NCI-H146 treated with DMSO at 0.1 percent for 48 hours (cell line): ENCODE data around the gene SCN4A.
A peak's percentile ranks its signal among the peaks of the same experiment; 100 is the strongest.
"Not testable (repeated sequence)": the region's sequence is repeated elsewhere in the genome, so short reads cannot be mapped to it uniquely, and the experiment has no call there.

ENCODE experiments used
- DNase-seq: peaks from one replicate; lab custom pipeline; 2025; ENCODE audit not compliant: unreplicated experiment; lab: John Stamatoyannopoulos, UW

Gene SCN4A

GRCh38 chr17:63972796-63973195, at the start of gene SCN4A:
TSS of gene SCN4A (minus strand) at chr17:63972918. CDS start at chr17:63972841, 77 bp downstream.
- no peak for DNase-seq

- peak; percentile 17 for DNase-seq
Observed at GRCh38 chr17:64020056-64020766, 47.5 kb upstream of the SCN4A start, which contains the start of gene ICAM2. TSS of gene ICAM2 (minus strand) at chr17:64020633. CDS start at chr17:64006691, 13,942 bp downstream.

DNA sequence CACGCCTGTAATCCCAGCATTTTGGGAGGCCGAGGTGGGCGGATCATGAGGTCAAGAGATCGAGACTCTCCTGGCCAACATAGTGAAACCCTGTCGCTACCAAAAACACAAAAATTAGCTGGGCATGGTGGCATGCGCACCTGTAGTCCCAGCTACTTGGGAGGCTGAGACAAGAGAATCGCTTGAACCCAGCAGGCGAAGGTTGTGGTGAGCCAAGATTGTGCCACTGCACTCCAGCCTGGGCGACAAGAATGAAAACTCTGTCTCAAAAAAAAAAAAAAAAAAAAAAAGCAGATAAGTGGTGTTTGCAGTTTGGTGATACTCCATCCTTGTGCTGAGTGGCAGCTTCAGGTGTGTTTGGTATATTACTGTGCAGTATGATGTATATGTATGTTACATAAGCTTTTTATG, 46.8 kb upstream of the SCN4A start:
- not testable (repeated sequence) for DNase-seq

- DNase-seq, result no peak
Observed at GRCh38 chr17:64017381-64017980, 44.8 kb upstream of the SCN4A start.

DNA sequence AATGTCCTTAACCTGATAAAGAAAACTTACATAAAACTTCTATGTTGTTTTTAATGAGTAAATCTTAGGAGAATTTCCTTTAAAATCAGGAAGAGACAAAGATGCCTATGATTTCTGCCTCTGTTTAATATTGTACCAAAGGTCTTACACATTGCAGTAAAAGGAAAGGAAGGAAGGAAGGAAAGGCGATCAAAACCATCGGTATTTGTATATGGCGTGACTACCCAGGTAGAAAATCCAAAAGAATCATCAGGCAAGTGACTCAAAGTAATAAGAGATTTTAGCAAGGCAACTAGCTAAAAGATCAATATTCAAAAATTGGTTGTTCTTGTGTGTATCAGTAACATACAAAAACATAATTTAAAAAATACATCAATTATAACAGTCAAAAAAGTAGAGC, 44.3 kb upstream of the SCN4A start:
- no peak for DNase-seq

GRCh38 chr17:64016231-64016784, 43.6 kb upstream of the SCN4A start:
- DNase-seq, result no peak

DNA sequence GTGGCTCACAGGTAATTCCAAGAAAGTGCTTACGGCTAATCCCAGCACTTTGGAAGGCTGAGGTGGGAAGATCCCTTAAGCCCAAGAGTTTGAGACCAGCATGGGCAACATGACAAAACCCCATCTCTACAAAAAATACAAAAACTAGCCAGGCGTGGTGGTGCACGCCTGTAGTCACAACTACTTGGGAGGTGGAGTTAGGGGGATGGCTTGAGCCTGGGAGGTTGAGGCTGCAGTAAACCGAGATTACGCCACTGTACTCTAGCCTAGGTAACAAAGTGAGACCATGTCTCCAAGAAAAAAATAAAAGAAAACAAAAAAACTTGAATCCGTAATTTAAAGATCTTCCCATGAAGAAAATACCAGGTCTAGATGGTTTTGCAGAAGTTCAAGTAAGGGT, 42.7 kb upstream of the SCN4A start:
- no peak for DNase-seq

DNA sequence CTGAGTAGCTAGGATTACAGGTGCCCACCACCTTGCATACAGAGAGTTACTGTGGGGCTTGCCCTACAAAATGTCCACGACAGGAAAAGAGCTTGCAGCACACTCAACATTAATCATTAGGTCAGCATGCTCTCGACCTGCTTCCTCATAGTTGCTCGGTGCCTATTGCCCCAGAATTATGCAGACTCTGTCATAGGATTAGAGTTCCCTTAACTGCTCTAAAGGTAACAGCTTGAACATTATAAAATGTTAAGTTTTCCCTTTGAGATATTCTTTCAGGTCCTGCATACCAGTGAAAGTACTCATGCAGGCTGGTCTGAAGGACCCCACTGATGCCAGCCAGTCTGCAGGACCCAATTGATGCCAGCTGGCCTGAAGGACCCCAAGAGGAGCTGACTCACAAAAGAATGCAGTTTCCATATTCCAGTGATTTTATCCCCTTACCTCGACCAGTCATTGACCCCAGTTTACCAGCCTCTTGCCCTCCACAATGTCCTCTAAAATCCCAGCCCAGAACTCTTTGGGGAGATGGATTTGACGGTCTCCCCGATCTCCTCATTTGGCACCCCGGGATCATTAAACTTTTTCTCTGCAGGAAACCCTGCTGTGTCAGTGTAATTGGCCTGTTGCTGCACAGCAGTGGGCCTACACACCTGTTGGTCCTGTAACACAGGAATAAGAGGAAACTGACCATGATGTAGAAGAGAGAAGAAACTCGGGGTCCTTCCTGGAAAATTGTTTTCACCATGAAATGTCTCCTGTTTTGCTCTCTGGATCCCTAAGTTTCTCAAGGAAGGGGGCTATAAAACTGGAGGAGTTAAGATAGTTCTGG, 37.1 kb upstream of the SCN4A start:
- DNase-seq, result no peak

- DNase-seq, result no peak
Observed at GRCh38 chr17:64008830-64009229, 36.1 kb upstream of the SCN4A start.

- no peak for DNase-seq
Observed at GRCh38 chr17:64008346-64008745, 35.6 kb upstream of the SCN4A start.

GRCh38 chr17:64007838-64008282, 35.1 kb upstream of the SCN4A start:
- DNase-seq, result no peak

DNA sequence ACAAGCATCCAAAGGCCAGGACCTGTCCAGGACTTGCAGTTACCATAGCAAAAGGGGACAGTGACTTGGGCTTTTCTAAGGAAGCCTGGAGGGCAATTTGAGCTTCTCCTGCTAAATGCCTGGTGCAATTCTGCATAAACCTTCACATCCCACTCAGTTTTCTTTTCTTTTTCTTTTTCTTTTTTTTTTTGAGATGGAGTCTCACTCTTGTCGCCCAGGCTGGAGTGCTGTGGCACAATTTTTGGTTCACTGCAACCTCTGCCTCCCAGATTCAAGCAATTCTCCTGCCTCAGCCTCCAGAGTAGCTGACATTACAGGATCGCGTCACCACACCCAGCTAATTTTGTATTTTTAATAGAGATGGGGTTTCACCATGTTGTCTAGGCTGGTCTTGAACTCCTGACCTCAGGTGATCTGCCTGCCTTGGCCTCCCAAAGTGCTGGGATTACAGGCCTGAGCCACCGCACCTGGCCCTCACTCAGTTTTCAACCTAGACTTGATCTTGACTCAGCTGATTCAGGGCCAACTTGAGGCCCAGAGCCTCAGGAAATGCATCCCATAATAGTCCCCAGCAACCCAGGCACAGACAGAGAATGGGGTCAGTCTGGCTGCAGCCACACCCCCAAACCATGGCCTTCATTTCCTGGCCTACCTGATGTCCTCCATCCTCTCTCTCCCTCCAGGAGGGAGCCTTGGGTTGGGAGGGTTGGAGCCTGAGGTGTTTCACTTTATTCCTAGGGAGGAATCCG, 34.5 kb upstream of the SCN4A start:
- DNase-seq, result not testable (repeated sequence)

DNA sequence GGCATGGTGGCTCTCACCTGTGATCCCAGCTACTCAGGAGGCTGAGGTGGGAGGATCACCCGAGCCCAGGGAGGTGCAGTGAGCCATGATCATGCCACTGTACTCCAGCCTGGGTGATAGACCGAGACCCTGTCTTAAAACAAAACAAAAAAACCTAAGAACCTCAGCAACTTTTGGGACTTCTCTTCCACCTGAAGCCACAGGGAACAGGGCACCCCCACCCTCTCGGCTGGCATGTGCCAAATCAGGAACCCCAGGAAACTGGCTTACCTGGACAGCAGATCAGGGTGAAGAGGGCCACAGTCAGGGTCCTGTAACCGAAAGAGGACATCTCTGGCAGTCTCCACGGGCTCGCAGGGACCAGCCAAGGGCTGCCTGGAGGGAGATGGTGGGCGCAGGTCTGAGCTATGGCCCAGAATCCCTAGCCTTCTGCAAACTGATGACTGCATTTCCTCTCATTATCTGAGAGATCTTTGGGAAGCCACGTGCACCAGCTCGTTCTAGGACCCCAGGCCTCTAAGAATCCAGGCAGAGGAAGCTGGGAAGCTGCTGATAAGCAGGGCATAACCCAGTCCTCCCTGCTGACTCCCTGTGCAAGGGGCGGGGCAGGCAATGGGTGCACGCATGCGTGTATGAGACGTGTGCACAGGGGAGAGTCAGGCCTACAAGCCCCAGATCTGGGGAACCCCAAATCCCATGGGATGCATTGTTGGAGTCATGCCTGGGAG, 33.8 kb upstream of the SCN4A start:
- DNase-seq, result no peak

DNA sequence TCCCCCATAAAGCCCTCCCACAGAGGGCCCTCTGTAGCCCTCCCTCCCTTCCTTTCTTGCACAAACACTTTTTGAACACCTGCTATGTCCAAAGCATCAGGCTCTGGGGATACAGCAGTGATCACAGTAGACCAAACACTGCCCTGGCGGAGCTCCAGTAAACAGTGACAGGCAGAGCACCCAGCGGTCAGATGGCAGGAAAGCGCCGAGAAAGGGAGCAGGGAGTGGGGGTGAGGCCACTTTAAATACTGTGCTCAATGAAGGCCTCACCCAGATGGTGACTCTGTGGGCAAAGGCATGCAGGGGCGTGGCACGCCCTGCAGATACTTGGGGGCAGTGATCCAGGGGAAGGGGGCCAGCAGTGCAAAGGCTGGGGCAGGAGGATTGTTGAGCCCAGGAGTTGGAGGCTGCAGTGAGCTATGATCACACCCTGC, 33.0 kb upstream of the SCN4A start:
- DNase-seq, result peak; percentile 58

DNA sequence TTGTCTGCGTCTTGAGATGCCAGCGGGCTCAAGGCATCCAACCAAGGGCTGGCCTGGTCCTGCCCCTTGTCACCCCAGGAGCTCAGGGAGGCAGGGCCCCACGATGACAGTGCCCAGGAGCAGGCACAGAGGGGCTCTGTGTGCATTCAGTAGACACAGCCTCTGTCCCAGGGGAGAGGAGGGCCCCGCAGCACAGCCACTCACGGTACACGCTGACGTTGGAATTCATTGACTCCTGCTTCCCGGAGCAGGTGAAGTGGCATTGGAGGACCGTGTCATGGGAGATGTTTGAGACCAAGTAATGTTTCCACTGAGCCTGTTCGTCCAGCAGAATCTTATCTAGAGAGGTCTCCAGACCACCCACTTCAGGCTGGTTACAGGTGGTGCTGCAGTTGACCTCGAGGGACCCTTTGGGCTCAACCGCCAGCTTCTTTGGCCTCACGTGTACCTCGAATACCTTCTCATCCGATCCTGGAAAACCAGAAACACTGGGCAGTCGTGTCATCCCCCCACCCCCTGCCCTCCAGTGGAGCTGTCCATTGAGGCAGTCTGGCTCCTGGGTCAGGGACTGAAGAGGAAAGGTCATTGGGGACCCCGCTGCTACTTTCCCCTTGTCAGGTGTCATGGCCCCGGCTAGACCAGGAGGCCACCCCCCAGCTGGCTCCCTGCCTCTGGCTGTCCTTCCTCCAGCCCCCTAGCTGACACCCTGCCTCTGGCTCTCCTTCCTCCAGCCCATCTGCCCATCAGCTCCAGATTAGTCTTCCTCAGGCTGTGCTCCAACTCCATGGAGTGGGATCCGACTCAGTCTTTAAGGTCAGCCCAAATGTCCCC, 32.4 kb upstream of the SCN4A start:
- no peak for DNase-seq

DNA sequence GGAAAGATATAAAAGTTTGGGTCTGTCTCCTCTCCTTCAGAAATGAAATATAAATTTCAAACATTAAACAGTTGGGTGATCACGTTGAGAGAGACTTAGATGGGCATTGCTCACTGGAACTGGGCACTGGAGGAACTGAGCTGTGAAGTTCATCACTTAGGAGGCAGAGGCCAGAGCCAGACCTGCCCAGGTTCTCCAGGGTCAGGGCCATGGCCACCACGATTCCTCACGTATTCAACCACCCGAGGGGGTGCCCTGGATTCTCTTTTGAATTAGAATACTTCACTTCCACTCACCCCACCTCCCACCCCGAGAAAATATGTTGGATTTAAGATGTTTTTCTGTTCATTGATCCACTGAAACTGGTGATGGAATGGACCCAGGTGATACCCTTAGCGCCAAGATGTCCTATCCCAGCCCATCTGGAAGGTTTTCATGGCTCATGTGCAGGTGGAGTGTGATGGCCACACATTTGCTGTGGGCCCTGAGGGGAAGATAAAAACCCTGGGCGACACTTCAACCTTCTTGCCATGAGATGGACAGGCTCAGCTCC, 31.6 kb upstream of the SCN4A start:
- no peak for DNase-seq

DNA sequence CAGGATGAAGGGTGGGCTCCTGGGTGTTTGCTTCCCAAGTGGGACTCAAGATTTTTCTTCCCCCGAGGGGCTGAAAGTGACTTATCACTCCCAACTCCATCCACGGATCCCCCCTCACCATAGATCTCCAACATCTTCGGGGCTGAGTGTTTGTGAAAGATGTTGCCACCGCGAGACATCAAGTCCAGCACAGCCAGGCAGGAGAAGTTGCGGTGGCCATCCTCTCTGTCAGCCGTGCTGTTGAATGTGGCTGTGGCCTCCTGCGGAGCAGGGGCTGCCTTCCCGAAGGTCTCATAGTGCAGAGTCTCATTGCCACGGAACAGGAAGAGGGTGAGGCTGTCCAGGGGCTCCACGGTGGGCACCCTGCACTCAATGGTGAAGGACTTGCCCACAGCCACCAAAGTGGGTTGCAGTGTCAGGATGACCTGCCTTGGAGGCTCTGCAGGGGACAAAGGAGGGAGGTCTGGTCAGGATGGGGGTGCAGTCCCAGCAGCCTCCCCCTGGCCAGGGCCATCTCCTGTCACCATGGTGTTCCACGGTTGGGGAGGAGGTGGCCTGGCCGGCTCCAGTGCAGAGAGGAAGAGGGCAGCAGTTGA, 30.9 kb upstream of the SCN4A start:
- no peak for DNase-seq
